Measurements from ENCODE around the gene ADAMTS17. TPM values are rescaled to one million over a fixed set of nuclear protein-coding genes. Genes with fewer than 3 reads are reported as not detected.

ADAMTS17 gene
- total RNA-seq, 1 donor from 2014 or later = 0.47 TPM

DNA sequence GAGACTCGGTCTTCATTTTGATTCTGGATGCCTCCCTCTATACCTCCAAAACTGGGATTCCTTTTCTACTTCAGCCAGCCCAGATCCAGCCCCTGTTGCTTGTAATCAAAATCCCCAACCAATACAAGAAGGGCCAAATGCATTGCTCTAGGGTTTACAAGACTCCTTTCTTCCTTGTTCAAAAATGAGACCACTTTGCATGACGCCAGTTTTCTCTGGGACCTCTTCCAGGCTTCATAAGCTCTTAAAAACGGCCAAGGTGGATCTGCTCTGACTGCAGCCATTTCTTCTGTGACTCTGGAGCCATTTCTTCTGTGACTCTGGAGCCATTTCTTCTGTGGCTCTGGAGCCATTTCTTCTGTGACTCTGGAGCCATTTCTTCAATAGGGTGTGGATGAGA is 71.9 kb downstream of the ADAMTS17 start:
- no peaks in the 10 kb centered on the region for H3K27me3 Mint-ChIP-seq
- H3K27ac Mint-ChIP-seq = no peak overlapping the region
- intact Hi-C loops (cut with micrococcal nuclease) = no loop called here
- H3K36me3 Mint-ChIP-seq (ENCODE audit: low read depth) = no peaks in the 10 kb centered on the region
- H3K9me3 Mint-ChIP-seq = peaks cover 18% of the 10 kb centered on the region
- DNase-seq = no peak
- no peak overlapping the region for H3K4me3 Mint-ChIP-seq
- no peaks in the 10 kb centered on the region for H3K4me1 Mint-ChIP-seq

DNA sequence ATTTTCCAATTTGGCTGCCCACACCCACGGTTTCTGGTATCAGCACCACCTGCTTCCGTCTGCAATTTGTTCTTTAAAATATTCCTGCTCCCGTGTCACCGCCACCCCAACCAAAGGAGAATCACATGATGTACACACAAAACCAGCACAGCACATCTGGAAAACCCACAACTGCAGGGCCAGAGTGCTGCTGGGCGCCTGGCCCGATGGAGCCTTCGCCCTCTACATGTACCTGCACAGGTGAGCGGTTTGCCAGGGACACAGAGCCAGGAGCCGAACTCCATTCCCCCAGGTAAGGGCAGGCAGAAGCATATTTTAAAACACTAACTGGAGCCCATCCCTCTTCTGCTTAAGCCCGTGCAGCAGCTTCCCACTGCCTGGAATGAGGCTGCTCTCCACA is 75.6 kb downstream of the ADAMTS17 start:
- Mint-ChIP-seq H3K36me3 (ENCODE audit: low read depth) (no peaks in the 10 kb centered on the region), H3K9me3 (peaks cover 4% of the 10 kb centered on the region), H3K27ac (no peak overlapping the region), H3K27me3 (no peaks in the 10 kb centered on the region), H3K4me3 (no peak overlapping the region), H3K4me1 (no peaks in the 10 kb centered on the region)
- intact Hi-C loops (cut with micrococcal nuclease) = no loop called here
- no peak for DNase-seq

DNA sequence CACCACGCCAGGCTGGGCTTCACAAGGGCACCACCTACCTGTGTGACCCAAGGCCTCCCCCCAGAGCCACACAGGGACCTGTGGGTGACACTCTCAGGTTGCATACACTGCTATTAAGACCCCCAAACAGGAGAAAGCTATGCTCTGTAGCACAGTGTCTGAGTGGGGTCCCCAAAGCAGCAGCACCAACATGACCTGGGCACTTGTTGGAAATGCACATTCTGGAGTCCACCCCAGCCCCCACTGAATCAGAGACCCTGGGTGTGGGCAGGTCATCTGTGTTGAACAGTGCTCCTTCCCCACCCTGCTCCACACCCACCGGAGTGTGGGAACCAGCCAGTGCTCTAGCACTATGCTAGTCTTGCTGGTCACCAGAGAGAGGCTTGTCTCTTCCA is 76.1 kb downstream of the ADAMTS17 start:
- intact Hi-C loops (cut with micrococcal nuclease) = no loop called here
- DNase-seq = no peak
- Mint-ChIP-seq H3K36me3 (ENCODE audit: low read depth) (no peaks in the 10 kb centered on the region), H3K4me3 (no peak overlapping the region), H3K4me1 (no peaks in the 10 kb centered on the region), H3K27ac (no peak overlapping the region), H3K27me3 (no peaks in the 10 kb centered on the region), H3K9me3 (peaks cover under 1% of the 10 kb centered on the region)

- no peak overlapping the region for H3K4me3 Mint-ChIP-seq
- no peak overlapping the region for H3K27ac Mint-ChIP-seq
- DNase-seq = no peak
- no peaks in the 10 kb centered on the region for H3K36me3 Mint-ChIP-seq (ENCODE audit: low read depth)
- intact Hi-C loops (cut with micrococcal nuclease) = no loop called here
- H3K9me3 Mint-ChIP-seq = no peaks in the 10 kb centered on the region
- H3K27me3 Mint-ChIP-seq = no peaks in the 10 kb centered on the region
- no peaks in the 10 kb centered on the region for H3K4me1 Mint-ChIP-seq
Measured at GRCh38 chr15:100264994-100265640, 76.7 kb downstream of the ADAMTS17 start.

DNA sequence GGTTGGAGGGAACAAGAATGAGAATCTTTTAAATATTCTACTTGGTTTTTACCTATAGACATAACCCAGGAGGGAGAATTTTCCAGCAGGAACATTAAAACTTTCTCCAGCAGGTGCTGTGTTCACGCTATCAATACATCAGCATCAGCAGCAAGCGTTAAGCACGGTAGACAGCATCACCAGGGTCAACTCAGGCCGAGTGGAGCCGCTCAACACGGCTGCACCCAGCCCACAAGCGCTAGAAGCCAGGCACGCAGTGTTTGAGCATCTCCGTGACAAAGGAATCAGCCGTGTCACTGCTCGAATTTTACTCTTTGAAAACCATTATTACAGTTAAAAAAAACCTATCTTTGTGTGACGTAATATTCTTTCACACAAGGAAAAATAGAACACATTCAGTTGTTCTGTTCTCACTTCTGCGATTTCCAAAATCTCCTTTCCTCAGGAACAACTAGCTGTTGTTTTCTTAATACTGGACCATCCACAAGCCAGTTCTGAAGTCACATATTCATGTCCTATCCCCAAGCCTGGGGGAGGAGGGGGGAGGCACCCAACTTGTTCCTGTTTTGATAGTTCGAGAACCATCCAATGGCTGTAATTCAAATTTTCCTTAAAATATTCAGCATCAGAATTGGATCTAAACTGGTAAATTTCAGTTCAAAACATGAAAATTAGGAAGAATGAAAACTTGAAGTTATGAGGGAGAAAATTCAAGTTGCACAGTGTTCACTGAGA is 77.9 kb downstream of the ADAMTS17 start:
- intact Hi-C loops (cut with micrococcal nuclease) = no loop called here
- no peak overlapping the region for H3K4me3 Mint-ChIP-seq
- DNase-seq = no peak
- no peaks in the 10 kb centered on the region for H3K9me3 Mint-ChIP-seq
- H3K27ac Mint-ChIP-seq = no peak overlapping the region
- H3K36me3 Mint-ChIP-seq (ENCODE audit: low read depth) = no peaks in the 10 kb centered on the region
- H3K4me1 Mint-ChIP-seq = no peaks in the 10 kb centered on the region
- no peaks in the 10 kb centered on the region for H3K27me3 Mint-ChIP-seq

DNA sequence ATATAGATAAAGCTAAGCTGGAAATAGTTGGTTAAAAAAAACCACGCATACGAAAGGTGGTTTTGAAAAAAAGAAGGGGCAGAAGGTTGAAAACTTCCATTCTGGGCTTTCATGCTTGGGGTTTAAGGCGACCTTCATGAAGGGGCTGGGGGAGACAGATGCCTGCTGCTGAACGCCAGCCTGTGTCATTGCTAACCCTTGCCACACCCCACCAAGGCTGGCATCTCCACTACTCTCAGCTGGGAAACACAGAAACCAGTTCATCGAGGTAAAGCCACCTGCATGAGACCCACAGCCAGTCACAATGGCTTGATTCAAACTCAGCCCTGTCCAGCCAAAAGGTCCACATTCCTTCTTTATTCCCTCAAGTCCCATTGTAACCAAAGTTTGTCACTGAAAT is 78.7 kb downstream of the ADAMTS17 start:
- Mint-ChIP-seq H3K27me3 (no peaks in the 10 kb centered on the region), H3K27ac (no peak overlapping the region), H3K9me3 (no peaks in the 10 kb centered on the region), H3K36me3 (ENCODE audit: low read depth) (no peaks in the 10 kb centered on the region), H3K4me1 (no peaks in the 10 kb centered on the region), H3K4me3 (no peak overlapping the region)
- intact Hi-C loops (cut with micrococcal nuclease) = no loop called here
- no peak for DNase-seq

GRCh38 chr15:100261302-100262240 is 80.2 kb downstream of the ADAMTS17 start:
- no peak overlapping the region for H3K27ac Mint-ChIP-seq
- intact Hi-C loops (cut with micrococcal nuclease) = no loop called here
- no peaks in the 10 kb centered on the region for H3K9me3 Mint-ChIP-seq

GRCh38 chr15:100259266-100259665 is 82.5 kb downstream of the ADAMTS17 start:
- H3K9me3 Mint-ChIP-seq = no peaks in the 10 kb centered on the region
- no peaks in the 10 kb centered on the region for H3K27me3 Mint-ChIP-seq
- no peaks in the 10 kb centered on the region for H3K4me1 Mint-ChIP-seq
- no peak for DNase-seq
- H3K27ac Mint-ChIP-seq = no peak overlapping the region
- no peak overlapping the region for H3K4me3 Mint-ChIP-seq
- intact Hi-C loops (cut with micrococcal nuclease) = no loop called here
- H3K36me3 Mint-ChIP-seq (ENCODE audit: low read depth) = no peaks in the 10 kb centered on the region

More at GRCh38 chr15:100261302-100262240, 80.2 kb downstream of the ADAMTS17 start:
- no peak overlapping the region for H3K4me3 Mint-ChIP-seq
- no peaks in the 10 kb centered on the region for H3K36me3 Mint-ChIP-seq (ENCODE audit: low read depth)
- H3K4me1 Mint-ChIP-seq = no peaks in the 10 kb centered on the region
- DNase-seq = no peak
- H3K27me3 Mint-ChIP-seq = no peaks in the 10 kb centered on the region

DNA sequence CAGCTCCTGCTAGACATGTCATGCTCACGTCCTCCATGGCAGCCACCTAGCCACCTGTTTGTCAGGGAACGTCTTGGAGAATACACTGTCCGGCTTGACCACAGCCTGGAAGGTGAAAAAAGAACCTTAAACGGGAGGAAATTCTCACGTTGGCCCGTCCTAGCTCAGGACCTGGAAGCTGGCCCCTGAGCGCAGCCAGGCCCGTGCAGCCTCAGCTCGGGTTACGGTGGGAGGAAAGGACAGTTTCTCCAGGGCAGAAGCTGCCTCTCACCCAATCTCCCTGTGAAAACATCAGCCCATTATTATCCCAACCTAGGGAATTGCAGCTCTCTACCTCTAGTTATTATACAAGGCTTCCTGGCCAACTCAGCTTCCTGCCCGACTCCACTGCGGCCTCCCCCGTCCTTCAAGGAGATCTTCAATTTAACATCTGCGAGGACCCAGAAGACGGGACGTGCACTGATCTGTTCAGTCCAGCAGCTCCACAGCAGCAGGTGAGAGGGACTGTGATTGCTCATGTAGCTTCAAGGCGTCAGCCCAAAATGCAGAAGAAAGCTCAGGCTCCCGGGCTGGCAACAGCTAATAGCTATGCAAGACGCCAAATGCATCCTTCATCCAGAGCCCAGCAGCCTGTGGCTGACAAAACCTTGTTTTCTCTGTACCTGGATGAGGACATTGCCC is 84.7 kb downstream of the ADAMTS17 start:
- DNase-seq = no peak
- intact Hi-C loops (cut with micrococcal nuclease) = no loop called here
- Mint-ChIP-seq H3K4me3 (no peak overlapping the region), H3K27me3 (no peaks in the 10 kb centered on the region), H3K36me3 (ENCODE audit: low read depth) (no peaks in the 10 kb centered on the region), H3K4me1 (no peaks in the 10 kb centered on the region), H3K27ac (no peak overlapping the region), H3K9me3 (no peaks in the 10 kb centered on the region)

DNA sequence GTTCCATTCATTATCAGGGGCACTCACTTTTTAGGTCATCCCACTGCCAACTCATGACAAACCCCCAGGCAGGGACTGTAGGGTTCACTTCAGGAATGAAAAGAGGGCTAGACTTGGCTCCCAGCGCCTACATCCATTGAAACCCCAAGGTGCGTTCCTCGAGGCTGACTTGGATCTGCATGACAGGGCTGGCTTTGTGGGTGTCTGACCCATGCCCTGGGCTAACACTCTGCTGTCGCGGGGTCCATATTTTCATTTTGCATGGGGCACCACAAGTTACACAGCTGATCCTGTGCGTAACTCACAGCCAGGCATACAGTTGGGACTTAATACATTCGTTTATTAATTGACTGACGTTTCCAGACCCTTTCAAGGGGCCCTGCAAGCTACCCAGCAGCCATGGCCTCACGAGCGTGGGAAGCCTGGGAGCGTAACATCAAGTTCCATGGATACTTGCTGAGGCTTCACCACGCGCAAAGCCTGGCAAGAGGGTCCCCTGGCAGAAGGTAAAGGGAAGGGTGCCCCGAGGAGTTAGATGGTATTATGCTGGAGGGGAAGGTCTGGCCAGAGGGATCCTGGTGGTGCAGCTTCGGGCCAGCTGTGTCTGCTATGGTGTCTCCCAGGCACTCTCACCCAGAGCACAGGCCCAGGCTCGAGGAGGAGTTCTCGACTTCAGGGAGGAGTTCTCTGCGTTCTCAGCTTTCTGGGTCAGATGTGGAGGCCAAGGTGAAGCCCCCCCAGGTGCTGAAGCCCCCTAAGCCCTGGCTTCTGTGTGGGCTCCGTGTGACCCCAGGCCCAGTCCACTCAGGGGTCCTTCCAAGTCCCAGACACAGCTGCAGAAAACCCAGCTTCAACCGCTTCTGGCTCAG is 85.4 kb downstream of the ADAMTS17 start:
- Mint-ChIP-seq H3K9me3 (no peaks in the 10 kb centered on the region), H3K36me3 (ENCODE audit: low read depth) (no peaks in the 10 kb centered on the region), H3K27ac (no peak overlapping the region), H3K4me3 (no peak overlapping the region), H3K4me1 (no peaks in the 10 kb centered on the region), H3K27me3 (no peaks in the 10 kb centered on the region)
- intact Hi-C loops (cut with micrococcal nuclease) = no loop called here
- DNase-seq = no peak

- Mint-ChIP-seq H3K27ac (no peak overlapping the region), H3K9me3 (no peaks in the 10 kb centered on the region), H3K4me1 (no peaks in the 10 kb centered on the region), H3K27me3 (no peaks in the 10 kb centered on the region), H3K36me3 (ENCODE audit: low read depth) (no peaks in the 10 kb centered on the region), H3K4me3 (no peak overlapping the region)
- no peak for DNase-seq
- intact Hi-C loops (cut with micrococcal nuclease) = no loop called here
Measured at GRCh38 chr15:100255644-100256043, 86.1 kb downstream of the ADAMTS17 start.

- Mint-ChIP-seq H3K9me3 (no peaks in the 10 kb centered on the region), H3K4me1 (no peaks in the 10 kb centered on the region), H3K27ac (no peak overlapping the region), H3K36me3 (ENCODE audit: low read depth) (no peaks in the 10 kb centered on the region), H3K27me3 (no peaks in the 10 kb centered on the region), H3K4me3 (no peak overlapping the region)
- intact Hi-C loops (cut with micrococcal nuclease) = no loop called here
- no peak for DNase-seq
Measured at GRCh38 chr15:100254691-100255090, 87.1 kb downstream of the ADAMTS17 start.

DNA sequence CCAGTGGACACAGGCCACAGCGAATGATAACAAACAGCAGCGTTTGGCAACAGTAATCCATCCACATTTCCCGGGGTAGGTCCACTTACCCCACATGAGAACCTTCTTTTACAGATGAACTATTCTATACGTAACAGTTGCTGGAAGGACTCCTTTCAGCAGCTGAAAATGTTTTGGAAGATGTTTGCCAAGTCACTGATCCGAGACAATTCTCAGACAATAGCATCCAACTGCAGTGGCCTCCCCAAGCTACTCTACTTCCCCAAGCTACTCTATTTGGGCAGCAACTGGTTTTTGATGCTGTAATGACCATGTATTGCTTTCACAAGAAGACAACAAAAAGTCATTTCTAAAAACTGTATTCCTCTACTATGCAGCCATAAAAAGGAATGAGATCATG is 87.5 kb downstream of the ADAMTS17 start:
- H3K27me3 Mint-ChIP-seq = no peaks in the 10 kb centered on the region
- H3K4me3 Mint-ChIP-seq = no peak overlapping the region
- intact Hi-C loops (cut with micrococcal nuclease) = no loop called here
- no peak for DNase-seq
- no peaks in the 10 kb centered on the region for H3K36me3 Mint-ChIP-seq (ENCODE audit: low read depth)
- H3K4me1 Mint-ChIP-seq = no peaks in the 10 kb centered on the region
- H3K27ac Mint-ChIP-seq = no peak overlapping the region
- no peaks in the 10 kb centered on the region for H3K9me3 Mint-ChIP-seq

All from activated CD4-positive, alpha-beta T cell treated with anti-CD3 and anti-CD28 coated beads, Interleukin-2, amount 10 ng/mL, durations not matched to agents 24 days and 14 days (primary cell).